OCI-LY7 (cell line): ENCODE measurements around the gene ZNF516.

Experiments
- CTCF ChIP-seq: fragments of 200-600 bp; sonication (generic); conservative IDR thresholded peaks from 2 replicates; pipeline ENCODE4 v1.5.1; 2014; ENCODE audit warnings: mild to moderate bottlenecking, antibody characterized with exemption, low read length, moderate library complexity, mixed read lengths
- EZH2phosphoT487 ChIP-seq: fragments of 200-600 bp; sonication (generic); IDR thresholded peaks from 2 replicates; pipeline ENCODE4 v1.6.1; 2018; ENCODE audit warnings: low read depth, borderline replicate concordance, mild to moderate bottlenecking, mixed run types, antibody characterized with exemption, low read length, moderate library complexity, mixed read lengths

GRCh38 chr18:76487782-76488181 lies 7.3 kb downstream of the ZNF516 start:
- TF ChIP-seq CTCF (no peak), EZH2phosphoT487 (no peak)
